CD4-positive, alpha-beta T cell treated with Interleukin-12 subunit alpha and Interleukin-12 subunit beta, for 1 hour (primary cell): ENCODE measurements around the gene CEP164.
"Not testable (repeated sequence)": the region's sequence is repeated elsewhere in the genome, so short reads cannot be mapped to it uniquely, and the experiment has no call there.

ENCODE experiments used
- DNase-seq: peaks from one replicate; pipeline ENCODE4 v3.0.0-alpha.2; 2020

CEP164 gene

DNA sequence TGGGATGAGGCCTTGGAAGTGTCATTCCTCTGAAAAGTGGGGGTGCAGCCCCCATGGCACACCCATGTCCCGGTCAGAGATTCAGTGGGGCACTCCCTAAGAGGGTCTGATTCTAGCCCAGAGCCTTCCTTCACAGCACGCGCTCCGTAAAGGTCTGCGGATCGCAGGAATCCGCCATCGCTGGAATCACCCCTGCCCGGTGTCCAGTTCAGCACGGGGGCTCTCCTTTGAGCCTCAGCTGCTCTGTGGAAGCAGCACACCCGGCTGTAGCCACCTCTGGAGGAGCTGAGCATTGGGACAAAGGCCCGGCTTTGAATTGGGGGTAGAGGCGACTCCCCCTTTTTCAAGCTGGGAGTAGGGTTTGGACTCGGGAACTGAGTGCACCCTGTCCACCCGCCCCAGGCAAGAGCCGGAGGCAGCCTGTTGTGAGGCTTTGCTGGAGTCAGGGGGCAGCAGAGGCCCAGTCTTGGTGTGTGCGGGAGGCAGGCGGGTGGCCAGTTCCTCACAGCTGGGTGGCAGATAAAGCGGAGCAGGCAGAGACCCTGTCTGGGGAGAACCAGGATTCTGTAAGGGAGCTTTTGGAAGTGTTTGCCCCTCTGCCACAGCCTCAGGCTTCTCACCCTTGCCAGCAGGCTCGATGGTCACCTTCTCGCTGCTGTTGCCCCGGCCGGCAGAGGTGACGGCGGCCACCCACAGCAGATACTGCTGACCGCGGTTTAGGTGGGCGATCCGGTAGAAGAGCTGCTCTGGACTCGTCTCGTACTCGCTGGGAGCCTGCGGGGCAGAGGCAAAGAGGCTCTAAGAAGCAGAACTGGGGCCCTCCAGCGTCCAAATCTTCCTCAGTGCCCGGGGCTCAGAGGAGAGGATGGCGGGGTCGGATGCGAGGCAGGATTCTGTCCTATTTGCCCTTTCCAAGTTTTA lies 115.9 kb downstream of the CEP164 start:
- DNase-seq: no peak

DNA sequence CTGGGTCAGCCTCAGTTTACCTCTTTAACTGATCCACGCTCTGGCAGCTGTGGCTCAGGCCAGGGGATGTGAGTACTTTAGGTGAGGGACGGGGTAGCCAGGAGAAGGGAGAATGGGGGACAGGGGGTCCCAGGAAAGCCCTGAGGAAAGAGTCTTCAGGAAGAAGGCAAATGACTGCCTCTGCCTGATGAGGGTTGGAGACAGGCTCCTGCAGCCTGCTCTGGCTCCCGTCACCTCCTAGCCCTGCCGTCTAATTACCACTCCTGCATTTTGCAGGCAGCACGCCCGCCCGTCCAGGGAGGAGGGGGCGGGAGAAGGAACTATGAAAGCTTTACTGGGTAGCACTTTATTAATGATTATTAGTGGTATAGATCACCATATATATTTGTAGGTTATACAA lies 116.6 kb downstream of the CEP164 start:
- no peak for DNase-seq

DNA sequence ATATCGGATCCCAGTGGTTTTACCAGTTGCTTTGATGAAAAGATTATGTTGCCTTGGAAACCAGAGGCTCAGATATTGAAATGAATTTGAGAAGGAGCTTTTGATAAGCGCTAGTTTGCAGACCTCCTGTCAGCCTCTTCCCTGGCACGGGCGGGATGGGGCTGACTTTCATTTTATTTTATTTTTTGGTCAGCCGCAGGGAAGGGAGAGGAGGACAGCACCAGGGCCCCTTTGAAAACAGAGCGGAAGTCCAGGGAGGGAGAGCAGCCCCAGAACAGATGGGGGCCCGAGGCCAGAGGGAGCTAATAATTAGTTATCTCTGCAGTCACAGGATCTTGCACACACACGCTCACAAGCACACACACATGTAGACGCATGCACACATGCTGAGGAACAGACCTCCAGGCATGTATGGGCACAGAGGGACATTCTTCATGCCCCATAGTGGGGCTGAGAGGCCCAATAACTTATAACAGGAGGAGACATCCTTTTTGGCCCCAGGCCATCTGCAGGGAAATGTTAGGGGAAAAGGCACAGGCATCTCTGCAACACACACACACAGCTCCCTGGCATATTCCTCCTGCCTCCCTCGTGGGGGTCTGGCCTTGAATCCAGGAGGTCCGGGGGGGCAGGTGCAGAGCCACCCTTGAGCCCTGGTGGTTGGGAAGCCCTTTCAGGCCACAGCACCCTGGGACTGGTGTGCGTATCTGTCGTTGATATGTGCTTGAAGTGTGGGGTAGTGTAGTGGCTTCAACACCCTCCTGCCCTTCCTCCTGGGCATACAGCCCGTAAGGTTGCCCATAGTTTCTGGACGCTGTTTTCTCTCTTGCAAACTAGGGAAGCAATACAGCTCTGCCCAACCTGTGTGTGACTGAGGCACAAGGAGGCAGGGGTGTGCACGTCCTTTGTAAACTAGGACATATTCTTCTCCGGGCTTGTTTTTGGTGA lies 117.3 kb downstream of the CEP164 start:
- DNase-seq: no peak

- DNase-seq: no peak
Observed at GRCh38 chr11:117449111-117449693, 121.5 kb downstream of the CEP164 start.

GRCh38 chr11:117453886-117454563 lies 126.4 kb downstream of the CEP164 start:
- no peak for DNase-seq

- no peak for DNase-seq
Observed at GRCh38 chr11:117454564-117454917, 126.9 kb downstream of the CEP164 start.

- no peak for DNase-seq
Observed at GRCh38 chr11:117456027-117456720, 128.5 kb downstream of the CEP164 start.

DNA sequence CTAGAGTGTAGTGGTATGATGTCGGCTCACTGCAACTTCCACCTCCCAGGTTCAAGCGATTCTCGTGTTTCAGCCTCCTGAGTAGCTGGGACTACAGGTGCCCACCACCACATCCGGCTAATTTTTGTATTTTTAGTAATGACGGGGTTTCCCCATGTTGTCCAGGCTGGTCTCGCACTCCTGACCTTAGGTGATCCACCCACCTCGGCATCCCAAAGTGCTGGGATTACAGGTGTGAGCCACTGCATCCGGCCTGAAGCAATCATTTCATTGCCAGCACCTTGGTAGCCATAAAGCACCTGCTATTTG lies 129.0 kb downstream of the CEP164 start:
- DNase-seq: not testable (repeated sequence)

DNA sequence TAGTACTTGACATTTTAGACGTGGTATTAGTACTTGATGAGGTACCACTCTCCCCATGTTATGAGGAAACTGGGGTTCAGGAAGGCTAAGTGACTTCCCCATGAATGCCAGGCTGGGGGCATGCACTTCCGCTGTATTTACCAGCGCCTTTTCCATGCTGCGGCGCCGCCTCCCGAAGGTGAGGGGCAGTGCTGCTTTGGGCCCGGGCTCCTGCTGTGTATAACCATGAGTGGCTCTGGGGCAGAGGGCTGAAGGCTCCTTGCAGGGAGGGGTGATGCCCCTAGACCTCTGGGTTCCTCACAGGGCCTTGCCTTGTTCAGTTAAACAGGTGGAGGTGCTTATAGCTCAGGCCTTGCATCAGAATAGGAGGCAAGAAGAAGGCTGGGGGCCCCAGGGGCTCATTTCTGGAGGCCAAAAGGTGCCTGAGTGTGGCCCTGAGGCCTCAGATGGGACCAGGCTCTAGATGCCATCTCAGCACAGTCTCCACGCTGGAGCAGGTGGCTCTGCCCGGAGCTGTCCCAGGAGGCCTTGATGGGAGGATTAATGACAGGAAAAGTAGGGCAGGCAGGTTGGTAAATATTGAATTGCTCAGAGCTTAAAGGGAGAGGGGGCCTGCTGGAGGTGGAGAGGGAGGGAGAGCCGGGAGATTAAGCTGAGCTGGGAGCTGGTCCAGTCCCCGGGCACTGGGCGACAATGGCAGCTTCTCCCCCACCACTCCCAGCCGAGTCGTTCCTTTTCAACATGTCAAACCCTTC lies 129.6 kb downstream of the CEP164 start:
- DNase-seq: no peak

DNA sequence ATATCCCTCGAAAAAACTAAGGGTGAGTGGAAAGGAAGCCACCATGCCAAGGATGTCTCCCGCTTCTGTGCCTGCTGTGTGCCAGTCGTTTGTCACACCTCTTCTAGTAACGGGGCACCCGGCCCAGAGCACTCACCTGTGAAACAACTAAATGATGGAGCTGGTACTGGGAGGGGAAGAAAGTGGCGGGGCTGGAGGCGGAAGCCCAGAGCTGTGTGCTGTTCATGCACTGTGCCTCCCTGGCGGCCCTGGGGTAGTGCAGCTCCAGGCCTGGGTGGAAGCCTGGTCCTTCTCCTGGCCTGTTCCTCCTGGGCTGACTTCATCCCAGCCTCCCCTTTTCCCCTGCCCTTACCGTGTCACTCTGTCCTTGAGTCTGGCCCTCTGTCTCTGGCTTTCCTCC lies 130.2 kb downstream of the CEP164 start:
- DNase-seq: no peak

DNA sequence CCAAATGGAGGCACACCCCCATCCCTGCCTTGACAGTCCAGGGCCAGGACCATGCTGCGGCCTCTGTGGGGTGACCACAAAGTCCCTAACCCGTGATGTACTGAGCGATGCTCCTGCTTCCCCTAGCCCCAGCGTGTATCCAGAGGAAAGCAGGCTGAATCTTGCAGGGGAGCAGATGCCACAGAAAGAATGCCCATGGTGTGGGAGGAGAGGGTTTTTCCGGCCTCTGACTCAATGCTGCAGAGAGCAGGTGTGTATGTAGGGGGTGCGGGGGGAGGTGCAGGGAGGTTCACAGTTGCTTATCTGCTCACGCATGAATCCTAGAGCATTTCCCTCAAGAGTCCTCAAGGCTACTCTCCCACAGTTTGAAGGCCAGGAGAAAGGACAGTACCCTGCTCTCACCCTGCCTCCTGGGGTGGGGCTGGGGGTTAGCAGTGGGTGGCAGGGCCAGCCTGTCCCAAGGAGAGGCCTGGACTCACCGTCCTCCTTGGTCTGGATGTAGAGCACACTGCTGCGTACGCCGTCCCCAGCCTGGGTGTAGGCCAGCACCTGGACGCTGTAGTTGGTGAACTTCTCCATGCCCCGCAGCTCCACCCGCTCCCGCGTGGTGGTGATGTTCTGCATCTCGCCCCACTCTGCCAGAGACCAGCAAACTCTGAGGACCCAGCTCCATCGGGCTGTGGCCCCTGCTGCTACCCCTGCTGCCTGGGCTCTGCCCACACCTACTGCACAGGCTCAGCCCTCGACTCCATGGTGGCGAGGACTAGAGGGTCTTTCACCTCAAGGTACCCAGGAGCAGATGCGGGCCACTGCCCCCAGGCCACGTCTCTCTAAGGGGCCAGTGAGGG lies 130.8 kb downstream of the CEP164 start:
- DNase-seq: no peak

GRCh38 chr11:117459123-117459978 lies 131.7 kb downstream of the CEP164 start:
- no peak for DNase-seq

GRCh38 chr11:117459979-117460300 lies 132.3 kb downstream of the CEP164 start:
- DNase-seq: no peak

- DNase-seq: no peak
Observed at GRCh38 chr11:117461396-117462182, 133.9 kb downstream of the CEP164 start.

DNA sequence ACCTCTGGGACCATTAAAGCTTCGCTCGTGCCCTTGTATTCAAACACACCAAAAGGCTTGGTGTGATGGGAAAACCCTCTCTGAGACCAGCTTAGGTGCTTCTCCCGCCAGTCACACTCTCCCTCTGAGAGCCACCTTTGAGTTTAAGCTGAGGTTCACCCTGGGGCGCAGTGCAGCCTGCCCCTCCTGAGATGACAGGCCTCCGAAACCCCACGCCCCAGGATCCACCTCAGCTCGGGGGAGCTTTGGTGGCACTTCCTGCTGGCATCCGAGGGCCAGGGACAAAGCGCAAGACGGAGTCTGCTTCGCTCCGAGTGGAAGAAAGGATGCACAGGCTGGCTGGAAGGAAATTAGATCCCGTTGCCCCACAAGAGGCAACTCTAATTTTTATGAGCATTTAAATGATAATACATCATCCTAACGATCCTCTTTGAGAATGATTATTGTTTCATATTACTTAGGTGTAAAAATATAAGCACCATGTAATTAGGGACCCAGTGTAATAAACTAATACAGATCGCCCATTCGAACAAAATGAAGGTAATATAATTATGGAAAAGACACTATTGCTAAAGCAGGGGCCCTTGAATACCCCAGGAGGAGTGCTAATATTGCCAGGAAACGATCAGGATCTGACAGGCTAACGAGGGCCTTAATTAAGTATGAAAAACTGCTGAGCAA lies 134.7 kb downstream of the CEP164 start:
- DNase-seq: no peak

GRCh38 chr11:117462864-117463247 lies 135.2 kb downstream of the CEP164 start:
- DNase-seq: no peak
